OCI-LY3 (cell line): ENCODE measurements around the gene ZNF672.

Experiments
- H2AFZ ChIP-seq: fragments of 200-600, 300-600 bp; shearing (Covaris generic); 2 replicates; pipeline ENCODE4 v1.6.0; 2014; ENCODE audit warnings: antibody characterized with exemption, low read depth, low read length
- H3K27ac ChIP-seq: fragments of 200-600, 300-600 bp; sonication (generic); 2 replicates; pipeline ENCODE4 v1.5.1; 2014; ENCODE audit warnings: mild to moderate bottlenecking, low read length, moderate library complexity, mixed read lengths
- H3K27me3 ChIP-seq: fragments of 200-600, 300-600 bp; sonication (generic); 2 replicates; pipeline ENCODE4 v1.6.1; 2014; ENCODE audit warnings: low read depth, low read length, mixed read lengths
- H3K36me3 ChIP-seq: fragments of 200-600, 300-600 bp; sonication (generic); replicated peaks from 2 replicates; pipeline ENCODE3; 2014; ENCODE audit warnings: low read depth, low read length, mixed read lengths
- H3K4me1 ChIP-seq: fragments of 300-600, 200-600 bp; sonication (generic); 2 replicates; pipeline ENCODE4 v1.6.1; 2014; ENCODE audit warnings: low read length, mixed read lengths
- H3K4me2 ChIP-seq: fragments of 200-600, 300-600 bp; sonication (generic); 2 replicates; pipeline ENCODE4 v1.6.1; 2014; ENCODE audit warnings: low read length, mixed read lengths
- H3K4me3 ChIP-seq: fragments of 300-600, 200-600 bp; sonication (generic); 2 replicates; pipeline ENCODE4 v1.5.1; 2014; ENCODE audit warnings: antibody characterized with exemption, mild to moderate bottlenecking, low read length, moderate library complexity
- H3K79me2 ChIP-seq: fragments of 300-600, 200-600 bp; shearing (Covaris generic); 2 replicates; pipeline ENCODE4 v1.6.1; 2014; ENCODE audit warnings: mild to moderate bottlenecking, low read length, mixed read lengths
- H3K9ac ChIP-seq: fragments of 300-600, 200-600 bp; shearing (Covaris generic); 2 replicates; pipeline ENCODE4 v1.6.0; 2014; ENCODE audit warnings: mild to moderate bottlenecking, low read length, moderate library complexity
- H3K9me3 ChIP-seq: fragments of 200-600, 300-600 bp; shearing (Covaris generic); 2 replicates; pipeline ENCODE4 v1.6.1; 2014; ENCODE audit warnings: low read length, mixed read lengths; ENCODE audit not compliant: insufficient read depth
- H4K20me1 ChIP-seq: fragments of 200-600, 300-600 bp; sonication (generic); 2 replicates; pipeline ENCODE4 v1.6.1; 2016; ENCODE audit warnings: low read length, mixed read lengths; ENCODE audit not compliant: insufficient read depth
- EZH2phosphoT487 ChIP-seq: fragments of 200-600 bp; shearing (Covaris generic); IDR thresholded peaks from 2 replicates; pipeline ENCODE4 v1.6.1; 2018; ENCODE audit warnings: antibody characterized with exemption, mixed run types, low read depth
- TF ChIP-seq, protein P1 (sequence below): fragments of 200-600, 300-600 bp; sonication (generic); IDR thresholded peaks from 2 replicates; pipeline ENCODE4 v1.5.1; 2014; ENCODE audit warnings: antibody characterized with exemption, low read length, low read depth

The ZNF672 gene

DNA sequence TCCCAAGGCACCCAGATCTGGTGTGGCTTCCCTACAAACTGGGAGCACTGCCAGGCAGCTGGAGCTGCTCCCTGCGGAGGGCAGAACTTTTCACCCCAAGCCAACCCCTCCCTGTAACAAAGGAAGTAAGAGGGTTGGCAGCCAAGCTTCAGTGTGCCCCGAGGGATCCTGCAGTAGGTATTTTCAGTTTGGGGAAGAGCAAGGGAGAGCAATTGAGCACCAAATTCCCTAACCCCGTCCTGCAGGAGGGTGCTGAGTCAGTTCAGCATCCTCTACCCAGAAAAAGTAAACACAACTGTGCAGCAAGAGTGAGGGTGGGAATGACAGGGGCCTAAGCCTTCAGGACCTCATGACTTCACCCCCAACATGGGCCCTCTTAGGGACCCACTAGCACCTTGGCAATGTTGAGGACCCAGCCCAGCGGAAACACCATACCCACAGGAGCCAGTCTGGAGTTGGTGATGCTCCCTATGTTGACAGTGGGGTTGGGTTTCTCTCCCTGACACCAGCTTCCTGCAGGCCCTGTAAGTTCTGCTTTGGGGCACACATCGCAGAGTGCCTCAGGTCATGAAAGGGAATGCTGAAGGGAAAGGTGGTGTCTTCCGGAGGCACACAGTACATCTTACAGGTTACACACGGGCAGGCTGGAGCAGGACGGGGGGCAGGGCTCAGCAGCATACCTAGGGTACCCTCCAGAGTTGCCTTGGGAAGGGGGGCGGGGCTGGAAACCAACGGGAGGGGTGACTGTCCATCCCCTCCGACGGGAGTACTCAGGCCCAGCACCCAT lies 27.1 kb upstream of the ZNF672 start:
- Histone ChIP-seq H3K9ac (no peak overlapping the region), H3K4me1 (peaks cover 2% of the 10 kb centered on the region), H3K27ac (no peak overlapping the region), H3K27me3 (no peaks in the 10 kb centered on the region), H3K4me3 (no peak overlapping the region), H3K79me2 (no peaks in the 10 kb centered on the region), H4K20me1 (no peaks in the 10 kb centered on the region), H3K9me3 (no peaks in the 10 kb centered on the region), H2AFZ (no peak overlapping the region), H3K36me3 (peaks cover 23% of the 10 kb centered on the region), H3K4me2 (no peak overlapping the region)
- TF ChIP-seq, protein P1, sequence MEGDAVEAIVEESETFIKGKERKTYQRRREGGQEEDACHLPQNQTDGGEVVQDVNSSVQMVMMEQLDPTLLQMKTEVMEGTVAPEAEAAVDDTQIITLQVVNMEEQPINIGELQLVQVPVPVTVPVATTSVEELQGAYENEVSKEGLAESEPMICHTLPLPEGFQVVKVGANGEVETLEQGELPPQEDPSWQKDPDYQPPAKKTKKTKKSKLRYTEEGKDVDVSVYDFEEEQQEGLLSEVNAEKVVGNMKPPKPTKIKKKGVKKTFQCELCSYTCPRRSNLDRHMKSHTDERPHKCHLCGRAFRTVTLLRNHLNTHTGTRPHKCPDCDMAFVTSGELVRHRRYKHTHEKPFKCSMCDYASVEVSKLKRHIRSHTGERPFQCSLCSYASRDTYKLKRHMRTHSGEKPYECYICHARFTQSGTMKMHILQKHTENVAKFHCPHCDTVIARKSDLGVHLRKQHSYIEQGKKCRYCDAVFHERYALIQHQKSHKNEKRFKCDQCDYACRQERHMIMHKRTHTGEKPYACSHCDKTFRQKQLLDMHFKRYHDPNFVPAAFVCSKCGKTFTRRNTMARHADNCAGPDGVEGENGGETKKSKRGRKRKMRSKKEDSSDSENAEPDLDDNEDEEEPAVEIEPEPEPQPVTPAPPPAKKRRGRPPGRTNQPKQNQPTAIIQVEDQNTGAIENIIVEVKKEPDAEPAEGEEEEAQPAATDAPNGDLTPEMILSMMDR: no peak
- no peak for TF ChIP-seq EZH2phosphoT487

DNA sequence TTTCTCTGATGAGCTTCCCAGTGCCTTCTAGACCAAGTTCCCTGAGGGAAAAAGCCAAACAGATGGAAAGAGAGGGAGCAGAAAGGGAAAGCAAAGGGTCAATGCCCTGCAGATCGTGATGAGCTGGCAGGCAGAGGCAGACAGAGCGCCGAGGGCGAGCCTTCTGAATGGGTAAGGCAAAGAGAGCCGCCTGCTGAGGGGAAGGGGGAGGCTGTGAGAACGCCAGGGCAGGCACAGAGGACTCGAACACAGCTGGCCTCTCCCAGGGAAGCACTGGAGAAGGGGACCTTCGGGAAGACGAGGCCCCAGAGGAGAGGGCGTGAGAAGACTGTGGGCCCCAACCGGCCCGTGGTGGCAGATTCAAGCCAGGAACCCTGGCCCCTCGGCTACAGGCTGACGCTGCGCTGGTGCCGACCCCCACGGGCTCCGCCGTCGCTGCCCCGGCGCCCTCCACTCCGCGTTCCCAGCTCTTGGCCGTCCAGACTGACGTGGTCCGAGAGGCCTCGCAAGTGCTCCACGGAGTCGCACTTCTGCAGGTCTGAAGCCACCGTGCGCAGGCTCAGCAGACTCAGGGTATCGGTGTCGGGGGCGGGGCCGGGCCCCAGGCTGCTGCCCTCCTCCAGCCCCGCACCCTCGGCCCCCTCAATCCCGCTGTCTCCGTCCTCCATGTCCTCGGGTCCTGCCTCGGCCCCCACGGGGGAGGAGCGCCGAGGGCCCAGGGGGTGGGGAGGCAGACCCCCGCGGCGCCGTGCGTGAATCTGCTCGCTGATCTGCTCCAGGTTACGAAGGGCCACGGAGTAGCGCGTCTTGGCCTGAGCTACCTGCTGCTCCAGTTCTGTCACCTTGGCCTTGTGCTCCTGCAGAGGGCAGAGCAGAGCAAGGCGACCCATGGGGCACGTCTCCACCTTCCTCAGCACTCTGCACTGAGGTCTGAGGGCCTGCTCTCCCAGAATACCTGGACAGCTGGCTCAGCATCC lies 26.2 kb upstream of the ZNF672 start:
- H3K4me3 ChIP-seq: no peak overlapping the region
- H3K4me1 ChIP-seq: no peaks in the 10 kb centered on the region
- H3K27ac ChIP-seq: no peak overlapping the region
- H3K27me3 ChIP-seq: no peaks in the 10 kb centered on the region
- H3K9ac ChIP-seq: no peak overlapping the region
- peaks cover 30% of the 10 kb centered on the region for H3K36me3 ChIP-seq
- no peak overlapping the region for H3K4me2 ChIP-seq
- no peak overlapping the region for H2AFZ ChIP-seq
- TF ChIP-seq, protein P1: peak; percentile 5; the same call in 1 of the 2 replicates
- TF ChIP-seq EZH2phosphoT487: no peak
- H3K9me3 ChIP-seq: no peaks in the 10 kb centered on the region
- H4K20me1 ChIP-seq: no peaks in the 10 kb centered on the region; the same call in 1 of the 2 replicates
- no peaks in the 10 kb centered on the region for H3K79me2 ChIP-seq

DNA sequence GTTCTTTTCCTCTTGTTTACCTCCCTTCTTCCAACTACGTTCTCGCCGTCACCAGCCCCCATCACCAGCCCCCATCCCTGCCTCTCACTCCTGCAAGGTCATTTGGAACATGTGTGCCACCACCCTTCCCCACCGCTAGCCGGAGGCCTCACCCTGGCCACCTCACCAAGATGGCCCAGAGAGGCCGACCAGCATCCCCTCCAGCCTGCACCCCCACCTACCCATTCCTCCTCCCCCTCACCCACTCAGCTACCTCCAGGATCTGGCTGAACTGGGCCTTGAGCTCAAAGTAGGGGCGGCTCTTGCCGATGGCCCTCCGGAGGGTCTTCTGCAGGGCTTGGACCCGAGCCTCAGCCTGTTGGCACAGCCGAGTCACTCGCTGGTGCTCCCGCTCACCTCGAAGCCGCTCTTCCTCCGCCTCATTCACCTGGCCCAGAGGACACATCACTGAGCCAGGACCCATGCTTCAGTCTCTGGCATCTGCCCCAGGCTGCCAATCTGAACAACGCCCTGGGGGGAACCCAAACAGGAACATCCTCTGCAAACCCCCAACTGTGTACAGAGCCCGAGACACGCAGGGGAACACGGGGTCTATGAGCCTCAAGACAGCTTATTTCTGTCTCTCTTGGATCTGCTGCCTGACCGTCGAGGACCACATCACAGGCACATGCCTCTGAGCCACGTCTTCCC lies 25.1 kb upstream of the ZNF672 start:
- Histone ChIP-seq H3K9me3 (no peaks in the 10 kb centered on the region), H3K79me2 (no peaks in the 10 kb centered on the region), H4K20me1 (no peaks in the 10 kb centered on the region; the same call in 1 of the 2 replicates), H3K9ac (no peak overlapping the region), H3K4me3 (no peak overlapping the region), H3K27me3 (no peaks in the 10 kb centered on the region), H3K4me1 (no peaks in the 10 kb centered on the region), H3K4me2 (no peak overlapping the region), H3K36me3 (peaks cover 31% of the 10 kb centered on the region), H2AFZ (no peak overlapping the region), H3K27ac (no peak overlapping the region)
- TF ChIP-seq, protein P1: no peak
- no peak for TF ChIP-seq EZH2phosphoT487
